ENCODE data around the gene ITGA5. TPM values are rescaled to one million over a fixed set of nuclear protein-coding genes. Genes with fewer than 3 reads are reported as not detected.

ITGA5 gene
- total RNA-seq, 1 experiment from 2014 or later: 75.8 TPM

- no peaks in the 10 kb centered on the region for H3K4me1 ChIP-seq (ENCODE audit: control insufficient read depth, insufficient read depth, low read length)
- H3K27me3 ChIP-seq (ENCODE audit: control insufficient read depth, insufficient read depth, low read length): peaks cover 5% of the 10 kb centered on the region; the same call in 1 of the 2 replicates
- no peaks in the 10 kb centered on the region for H3K36me3 ChIP-seq (ENCODE audit: control insufficient read depth, insufficient read depth, low read length)
- intact Hi-C loops (cut with micrococcal nuclease; ENCODE audit: unreplicated experiment) (no loop called here), in situ Hi-C loops (cut with HindIII; ENCODE audit: low pct_unique_long_range_greater_than_20kb, low sequenced_read_pairs) (no loop called here)
- TF ChIP-seq SIN3A (IDR thresholded peaks at IDR 0.05; ENCODE audit: borderline replicate concordance, insufficient read depth, low read depth, low read length): no peak
- TF ChIP-seq REST (IDR thresholded peaks at IDR 0.05; ENCODE audit: insufficient read depth in 1 of 2, low read depth in 2 of 2, low read length in 1 of 2): no peak
- no peak for TF ChIP-seq TCF7L2 (IDR thresholded peaks at IDR 0.05; ENCODE audit: low read depth, low read length)
- no peak for TF ChIP-seq CTCF (IDR thresholded peaks at IDR 0.05)
- TF ChIP-seq POLR2AphosphoS5 (IDR thresholded peaks at IDR 0.05; ENCODE audit: low read depth, low read length): no peak
- H3K9me3 ChIP-seq (ENCODE audit: control insufficient read depth, insufficient read depth, low read depth, low read length): no peaks in the 10 kb centered on the region
- BruUV-seq (replicated peaks): no TSS peak
- ChIA-PET CTCF (interaction anchor here (0.6 to 0.7 kb wide), 3 partner anchors 17 to 252 kb away, joined by 3 to 4 read pairs (median 3); no protein-coding TSS in a partner anchor), POLR2A (no interaction called here)
- H3K27ac ChIP-seq (ENCODE audit: low read length): no peak overlapping the region
- DNase-seq (ENCODE audit: low read depth, low spot score) (no peak), ATAC-seq (no peak)
- no peak overlapping the region for H3K4me3 ChIP-seq (ENCODE audit: low read depth in 2 of 2, low read length in 2 of 2)
Measured at GRCh38 chr12:54444206-54444605, 25.1 kb upstream of the ITGA5 start.

GRCh38 chr12:54443446-54443845, 24.4 kb upstream of the ITGA5 start:
- ChIA-PET CTCF (interaction anchor here (0.7 kb wide), 2 partner anchors 53 to 84 kb away, joined by 4 to 6 read pairs; no protein-coding TSS in a partner anchor), POLR2A (interaction anchor here (0.7 kb wide), 1 partner anchor 1924 kb away, joined by 3 read pairs; no protein-coding TSS in a partner anchor)
- no peak overlapping the region for H3K27ac ChIP-seq (ENCODE audit: low read length)
- H3K4me1 ChIP-seq (ENCODE audit: control insufficient read depth, insufficient read depth, low read length): no peaks in the 10 kb centered on the region
- ATAC-seq: no peak
- H3K27me3 ChIP-seq (ENCODE audit: control insufficient read depth, insufficient read depth, low read length): peaks cover 5% of the 10 kb centered on the region; the same call in 1 of the 2 replicates
- no peaks in the 10 kb centered on the region for H3K9me3 ChIP-seq (ENCODE audit: control insufficient read depth, insufficient read depth, low read depth, low read length)
- no TSS peak for BruUV-seq (replicated peaks)
- TF ChIP-seq TCF7L2 (IDR thresholded peaks at IDR 0.05; ENCODE audit: low read depth, low read length) (no peak), REST (IDR thresholded peaks at IDR 0.05; ENCODE audit: insufficient read depth in 1 of 2, low read depth in 2 of 2, low read length in 1 of 2) (no peak), SIN3A (IDR thresholded peaks at IDR 0.05; ENCODE audit: borderline replicate concordance, insufficient read depth, low read depth, low read length) (no peak), CTCF (IDR thresholded peaks at IDR 0.05) (no peak), POLR2AphosphoS5 (IDR thresholded peaks at IDR 0.05; ENCODE audit: low read depth, low read length) (no peak)
- intact Hi-C loops (cut with micrococcal nuclease; ENCODE audit: unreplicated experiment) (no loop called here), in situ Hi-C loops (cut with HindIII; ENCODE audit: low pct_unique_long_range_greater_than_20kb, low sequenced_read_pairs) (no loop called here)
- H3K4me3 ChIP-seq (ENCODE audit: low read depth in 2 of 2, low read length in 2 of 2): no peak overlapping the region
- H3K36me3 ChIP-seq (ENCODE audit: control insufficient read depth, insufficient read depth, low read length): no peaks in the 10 kb centered on the region
- DNase-seq (ENCODE audit: low read depth, low spot score): no peak

Data from Panc1 (cell line).